OCI-LY1 (cell line): ENCODE results near the gene SSMEM1.
"Not testable (repeated sequence)": the region's sequence is repeated elsewhere in the genome, so short reads cannot be mapped to it uniquely, and the experiment has no call there.

Experiments used
- H2AFZ ChIP-seq: fragments of 200-600 bp; sonication (generic), shearing (Covaris generic); 2 replicates; pipeline ENCODE4 v1.6.0; 2014; ENCODE audit warnings: antibody characterized with exemption, mild to moderate bottlenecking, low read length
- H3F3A ChIP-seq: fragments of 200-600 bp; sonication (generic), shearing (Covaris generic); 2 replicates; pipeline ENCODE4 v1.6.0; 2014; ENCODE audit warnings: mild to moderate bottlenecking, antibody characterized with exemption, low read length, moderate library complexity; ENCODE audit not compliant: insufficient read depth
- H3K27ac ChIP-seq: fragments of 200-600 bp; sonication (generic); 2 replicates; pipeline ENCODE4 v1.5.1; 2014; ENCODE audit warnings: low read length, mixed run types, mild to moderate bottlenecking, low read depth; ENCODE audit not compliant: poor library complexity, severe bottlenecking
- H3K27me3 ChIP-seq: fragments of 200-600 bp; sonication (generic); 2 replicates; pipeline ENCODE4 v1.6.0; 2014; ENCODE audit warnings: antibody characterized with exemption, mild to moderate bottlenecking, low read length, moderate library complexity; ENCODE audit not compliant: insufficient read depth
- H3K36me3 ChIP-seq: fragments of 200-600 bp; sonication (generic); 2 replicates; pipeline ENCODE4 v1.6.1; 2014; ENCODE audit warnings: mild to moderate bottlenecking, antibody characterized with exemption, low read length, moderate library complexity, mixed read lengths; ENCODE audit not compliant: insufficient read depth
- H3K4me1 ChIP-seq: fragments of 200-600 bp; sonication (generic); 2 replicates; pipeline ENCODE4 v1.5.1; 2014; ENCODE audit warnings: mild to moderate bottlenecking, low read length, moderate library complexity; ENCODE audit not compliant: insufficient read depth, severe bottlenecking
- H3K4me2 ChIP-seq: fragments of 200-600 bp; sonication (generic), shearing (Covaris generic); 2 replicates; pipeline ENCODE4 v1.6.1; 2014; ENCODE audit warnings: low read length
- H3K4me3 ChIP-seq: fragments of 200-600 bp; sonication (generic); 2 replicates; pipeline ENCODE4 v1.5.1; 2014; ENCODE audit warnings: low read length, low read depth, mild to moderate bottlenecking, mixed read lengths; ENCODE audit not compliant: poor library complexity, severe bottlenecking
- H3K79me2 ChIP-seq: fragments of 200-600 bp; shearing (Covaris generic); 2 replicates; pipeline ENCODE4 v1.6.1; 2016; ENCODE audit warnings: mixed run types, low read length, mixed read lengths; ENCODE audit not compliant: insufficient read depth
- H3K9ac ChIP-seq: fragments of 200-600 bp; sonication (generic), shearing (Covaris generic); 2 replicates; pipeline ENCODE4 v1.6.1; 2014; ENCODE audit warnings: mild to moderate bottlenecking, low read length, mixed read lengths
- H3K9me2 ChIP-seq: fragments of 200-600 bp; sonication (generic), shearing (Covaris generic); 2 replicates; pipeline ENCODE4 v1.6.1; 2014; ENCODE audit warnings: low read depth, mild to moderate bottlenecking, low read length, mixed read lengths
- H3K9me3 ChIP-seq: fragments of 200-600 bp; shearing (Covaris generic); 2 replicates; pipeline ENCODE4 v1.6.1; 2014; ENCODE audit warnings: low read length, mixed read lengths
- H4K20me1 ChIP-seq: fragments of 200-600 bp; sonication (generic), shearing (Covaris generic); 2 replicates; pipeline ENCODE4 v1.6.0; 2016; ENCODE audit warnings: mild to moderate bottlenecking, low read length; ENCODE audit not compliant: insufficient read depth
- CTCF ChIP-seq: fragments of 200-600 bp; sonication (generic), shearing (Covaris generic); IDR thresholded peaks from 2 replicates; pipeline ENCODE4 v1.5.1; 2017; ENCODE audit warnings: mild to moderate bottlenecking, antibody characterized with exemption, low read length, moderate library complexity, mixed read lengths
- EZH2 ChIP-seq: fragments of 200-600 bp; sonication (generic), shearing (Covaris generic); IDR thresholded peaks from 2 replicates; pipeline ENCODE4 v1.8.0; 2017; ENCODE audit warnings: borderline replicate concordance, mixed run types, mild to moderate bottlenecking, antibody characterized with exemption, low read length, moderate library complexity, mixed read lengths

The SSMEM1 gene

GRCh38 chr7:130232209-130232608 lies 24.5 kb downstream of the SSMEM1 start:
- Histone ChIP-seq H3F3A (no peaks in the 10 kb centered on the region), H3K4me1 (peaks cover 9% of the 10 kb centered on the region), H4K20me1 (no peaks in the 10 kb centered on the region)

GRCh38 chr7:130234078-130234477 lies 26.4 kb downstream of the SSMEM1 start:
- Histone ChIP-seq H3K4me3 (no peak overlapping the region), H3K79me2 (no peaks in the 10 kb centered on the region), H3F3A (no peaks in the 10 kb centered on the region), H2AFZ (no peak overlapping the region), H3K9me3 (no peaks in the 10 kb centered on the region), H3K27ac (no peak overlapping the region), H3K4me1 (peaks cover 2% of the 10 kb centered on the region), H3K36me3 (no peaks in the 10 kb centered on the region), H3K4me2 (no peak overlapping the region), H3K9ac (no peak overlapping the region), H4K20me1 (no peaks in the 10 kb centered on the region), H3K9me2 (no peaks in the 10 kb centered on the region), H3K27me3 (no peaks in the 10 kb centered on the region)
- no peak for TF ChIP-seq EZH2
- TF ChIP-seq CTCF: no peak

More at GRCh38 chr7:130232209-130232608, 24.5 kb downstream of the SSMEM1 start:
- Histone ChIP-seq H3K9me3 (no peaks in the 10 kb centered on the region), H3K9me2 (no peaks in the 10 kb centered on the region), H3K4me2 (no peak overlapping the region), H3K27ac (no peak overlapping the region), H3K4me3 (no peak overlapping the region), H3K79me2 (no peaks in the 10 kb centered on the region), H2AFZ (no peak overlapping the region), H3K27me3 (no peaks in the 10 kb centered on the region), H3K36me3 (no peaks in the 10 kb centered on the region), H3K9ac (no peak overlapping the region)
- no peak for TF ChIP-seq EZH2

- not testable (repeated sequence) for H3K79me2 ChIP-seq, H3K9ac ChIP-seq, H2AFZ ChIP-seq, H3K9me3 ChIP-seq, H3K36me3 ChIP-seq, H3K27ac ChIP-seq, H3K4me2 ChIP-seq, H3K27me3 ChIP-seq, H3K9me2 ChIP-seq, H3F3A ChIP-seq, H3K4me3 ChIP-seq, H3K4me1 ChIP-seq, H4K20me1 ChIP-seq
These were observed 28.7 kb downstream of the SSMEM1 start for GRCh38 chr7:130236361-130236760.

GRCh38 chr7:130240240-130240639 lies 32.6 kb downstream of the SSMEM1 start:
- H4K20me1 ChIP-seq: no peaks in the 10 kb centered on the region
- no peak overlapping the region for H3K4me3 ChIP-seq
- peaks cover 14% of the 10 kb centered on the region for H3K4me1 ChIP-seq
- H3K9me2 ChIP-seq: no peaks in the 10 kb centered on the region
- no peaks in the 10 kb centered on the region; the same call in 1 of the 2 replicates for H3K36me3 ChIP-seq
- no peaks in the 10 kb centered on the region for H3K79me2 ChIP-seq
- H3K9ac ChIP-seq: no peak overlapping the region
- no peaks in the 10 kb centered on the region for H3K27me3 ChIP-seq
- no peak overlapping the region for H2AFZ ChIP-seq
- TF ChIP-seq CTCF (no peak), EZH2 (no peak)
- no peaks in the 10 kb centered on the region for H3K9me3 ChIP-seq
- H3F3A ChIP-seq: no peaks in the 10 kb centered on the region
- no peak overlapping the region for H3K4me2 ChIP-seq
- H3K27ac ChIP-seq: no peak overlapping the region
